Activated CD4-positive, CD25-positive, alpha-beta regulatory T cell (primary cell): ENCODE data around the gene LRRC47.
"Not testable (repeated sequence)": the region's sequence is repeated elsewhere in the genome, so short reads cannot be mapped to it uniquely, and the experiment has no call there.

ENCODE experiments used
- DNase-seq, 4 experiments: peaks; one replicate each; lab custom pipeline; 2025; lab: John Stamatoyannopoulos, UW

Gene LRRC47

DNA sequence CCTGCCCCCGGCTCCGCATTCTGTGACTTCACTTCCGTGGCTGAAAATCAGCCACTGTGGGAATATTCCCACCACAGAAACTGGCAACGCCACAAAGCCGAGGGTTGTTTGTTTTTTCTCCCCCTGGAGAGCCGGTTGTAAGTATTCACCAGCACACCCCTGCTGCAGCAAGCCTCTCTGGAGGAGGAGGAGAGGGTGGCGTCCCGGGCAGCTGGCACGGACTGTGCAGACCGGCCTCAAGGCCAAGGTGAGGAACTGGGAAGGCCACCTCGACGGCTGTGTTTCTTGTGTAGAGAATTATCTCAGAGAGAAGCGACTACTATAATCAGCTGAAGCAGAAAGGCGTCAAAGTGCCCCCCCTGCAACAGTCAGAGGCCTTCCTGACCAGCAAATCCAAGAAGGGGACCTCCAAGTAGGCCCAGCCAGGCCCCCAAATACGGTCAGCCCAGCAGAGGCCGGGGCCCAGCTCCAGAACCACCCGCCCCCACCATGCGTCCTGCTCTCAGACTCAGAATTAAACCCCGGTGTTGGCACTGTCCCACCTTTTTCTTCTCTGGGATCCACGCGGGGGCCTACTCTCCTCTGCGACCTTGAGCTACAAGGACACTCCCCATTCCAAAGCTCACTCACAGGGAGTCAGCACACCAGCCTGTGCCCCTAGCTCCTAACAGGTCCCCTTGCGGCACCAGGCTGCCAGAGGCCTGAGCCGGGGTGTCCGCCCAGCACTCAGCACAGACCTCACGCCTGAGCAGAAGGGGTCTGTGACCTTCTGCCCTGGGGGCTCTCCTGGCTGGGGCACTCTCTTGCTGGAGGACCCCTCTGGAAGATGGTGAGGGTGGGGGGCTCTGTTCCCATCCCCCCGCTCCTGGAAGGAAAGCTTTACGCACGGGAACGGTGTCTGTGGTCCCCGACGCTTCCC lies 24.9 kb downstream of the LRRC47 start:
- no peak for DNase-seq

DNA sequence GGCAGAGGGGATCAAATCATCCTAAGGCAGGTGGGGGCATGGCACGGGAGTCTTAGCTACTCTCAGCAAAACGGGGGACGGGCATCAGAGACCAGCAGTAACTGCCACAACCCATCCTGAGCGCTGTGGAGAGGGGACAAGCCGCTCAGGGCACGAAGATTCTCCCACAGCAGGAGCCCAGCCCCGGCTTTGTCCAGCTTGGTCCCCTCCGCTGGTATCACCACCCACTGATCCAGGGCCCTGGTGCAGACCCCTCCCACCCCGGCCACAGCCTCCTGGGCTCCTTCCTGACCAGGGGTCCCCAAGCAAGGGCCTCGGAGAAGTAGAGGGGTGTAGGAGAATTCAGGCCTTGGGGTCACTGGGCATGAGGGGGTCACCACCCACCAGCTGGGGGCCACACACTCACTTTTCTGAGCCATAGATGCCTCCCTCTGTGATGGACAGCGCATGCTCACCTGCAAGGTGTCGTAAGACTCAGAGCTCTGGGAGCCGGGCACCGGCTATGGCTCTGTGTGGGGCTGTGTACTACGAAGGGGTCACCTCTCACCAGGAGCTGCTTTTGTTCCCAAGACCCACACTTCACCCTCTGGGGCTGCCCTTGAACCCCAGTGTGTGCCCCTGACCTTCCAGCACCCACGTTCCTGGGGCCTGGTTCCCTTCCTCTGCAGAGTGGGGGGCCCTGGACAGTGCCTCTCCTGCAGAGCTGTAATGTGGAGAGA lies 26.1 kb downstream of the LRRC47 start:
- no peak for DNase-seq

DNA sequence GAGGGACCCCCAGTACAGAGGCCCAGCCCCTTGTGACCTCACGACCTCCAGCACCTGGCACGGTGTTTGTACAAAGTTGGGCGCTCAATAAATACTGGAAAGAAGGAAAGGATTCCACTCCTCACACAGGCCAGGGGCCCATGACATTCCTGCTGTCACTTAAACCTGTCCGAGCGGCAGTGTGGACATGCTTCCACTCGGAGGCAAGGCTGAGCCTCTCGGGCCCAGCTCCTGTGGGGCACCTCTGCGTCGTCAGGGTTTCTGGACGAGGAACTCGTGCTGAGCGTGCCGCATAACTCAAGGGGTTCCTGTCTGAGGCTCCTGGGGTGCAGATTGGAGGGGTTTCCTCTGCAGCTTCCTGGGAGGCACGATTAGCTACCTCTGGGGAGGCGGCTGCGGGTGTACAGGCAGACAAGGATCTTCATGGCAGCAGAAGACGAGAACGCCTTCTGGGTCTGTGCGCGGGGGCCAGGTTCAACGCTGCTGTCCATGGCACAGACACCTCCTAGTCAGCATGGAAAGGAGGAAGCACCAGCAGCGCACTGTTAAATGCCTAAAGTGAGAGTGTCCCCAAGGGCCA lies 27.4 kb downstream of the LRRC47 start:
- DNase-seq, result no peak

DNA sequence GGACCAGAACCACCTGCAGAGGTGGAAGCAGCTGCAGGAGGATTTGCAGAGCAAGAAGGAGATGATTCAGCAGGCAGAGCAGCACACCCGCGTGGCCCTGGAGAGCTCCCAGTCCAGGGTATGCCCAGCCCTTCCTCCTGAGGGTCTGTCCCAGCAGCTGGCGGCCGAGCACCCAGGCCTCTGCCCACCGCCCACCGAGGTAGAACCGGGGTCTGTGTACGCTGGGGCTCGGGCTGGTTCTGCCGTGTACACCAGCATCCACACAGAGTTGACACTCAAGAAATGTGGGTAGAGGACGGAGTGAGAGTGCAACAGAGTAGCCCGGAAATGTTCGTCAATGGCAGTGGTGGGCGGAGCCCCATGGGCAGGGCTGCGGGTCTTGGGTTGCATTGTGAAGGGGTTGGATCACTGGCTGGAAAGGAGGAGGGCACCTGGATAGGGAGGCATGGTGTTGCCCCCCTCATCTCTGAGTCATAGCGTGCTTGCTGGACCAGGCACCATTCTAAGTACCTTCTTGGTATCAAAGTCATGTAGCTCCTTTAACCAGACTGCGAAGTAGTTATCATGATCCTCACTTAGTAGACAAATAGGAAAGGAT lies 28.9 kb downstream of the LRRC47 start:
- no peak for DNase-seq

DNA sequence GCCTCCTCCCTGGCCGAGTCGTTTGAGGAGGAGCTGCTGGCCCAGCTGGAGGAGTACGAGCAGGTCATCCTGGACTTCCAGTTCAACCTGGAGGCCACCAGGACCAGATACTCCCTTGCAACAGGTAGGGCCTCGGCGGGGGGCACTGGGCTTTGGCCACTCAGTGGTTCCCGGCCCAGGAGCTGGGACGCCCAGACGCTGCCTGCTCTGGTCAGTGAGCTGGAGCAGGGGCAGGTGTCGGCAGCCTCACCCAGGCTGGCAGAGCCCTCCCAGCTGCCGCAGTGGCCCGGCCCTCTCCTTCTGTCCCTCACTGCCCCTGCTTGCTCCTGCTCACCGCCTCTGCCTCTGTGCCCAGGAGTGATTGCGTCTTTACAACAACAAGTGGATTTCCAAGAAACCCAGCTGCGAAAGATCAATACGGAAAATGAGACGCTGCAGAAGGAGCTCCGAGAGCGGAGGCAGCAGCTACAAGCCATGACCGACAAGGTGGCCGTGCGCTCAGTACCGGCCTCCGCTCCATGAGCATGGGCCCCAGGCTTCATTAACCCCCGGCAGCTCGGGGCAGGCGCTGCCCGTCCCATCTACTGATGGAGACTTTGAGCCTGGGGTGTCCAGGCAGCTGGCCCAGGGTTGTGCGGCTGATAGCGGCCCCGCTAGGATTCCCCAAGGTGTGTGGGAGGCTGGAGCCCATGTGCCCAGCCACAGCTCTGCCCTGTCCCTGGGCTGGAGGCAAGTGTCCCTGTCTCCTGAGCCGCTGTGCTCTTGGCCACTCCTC lies 32.8 kb downstream of the LRRC47 start:
- no peak for DNase-seq

DNA sequence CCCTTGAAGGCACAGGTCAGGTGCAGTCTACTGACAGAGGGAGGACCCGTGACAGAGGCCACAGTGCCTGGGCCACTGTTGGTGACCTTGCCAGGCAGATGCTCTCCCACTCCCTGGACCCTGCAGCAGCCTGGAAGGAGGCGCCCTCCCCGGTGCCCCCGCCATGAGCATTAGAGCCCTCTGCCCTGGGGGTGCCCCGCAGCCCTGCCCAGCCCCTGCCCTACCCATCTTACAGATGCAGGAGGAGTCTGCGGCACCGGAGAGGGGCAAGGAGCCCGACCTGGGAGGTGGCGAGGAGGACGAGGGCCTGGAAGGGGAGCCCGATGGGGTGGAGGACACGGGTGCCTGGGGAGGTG lies 33.4 kb downstream of the LRRC47 start:
- DNase-seq, result no peak

DNA sequence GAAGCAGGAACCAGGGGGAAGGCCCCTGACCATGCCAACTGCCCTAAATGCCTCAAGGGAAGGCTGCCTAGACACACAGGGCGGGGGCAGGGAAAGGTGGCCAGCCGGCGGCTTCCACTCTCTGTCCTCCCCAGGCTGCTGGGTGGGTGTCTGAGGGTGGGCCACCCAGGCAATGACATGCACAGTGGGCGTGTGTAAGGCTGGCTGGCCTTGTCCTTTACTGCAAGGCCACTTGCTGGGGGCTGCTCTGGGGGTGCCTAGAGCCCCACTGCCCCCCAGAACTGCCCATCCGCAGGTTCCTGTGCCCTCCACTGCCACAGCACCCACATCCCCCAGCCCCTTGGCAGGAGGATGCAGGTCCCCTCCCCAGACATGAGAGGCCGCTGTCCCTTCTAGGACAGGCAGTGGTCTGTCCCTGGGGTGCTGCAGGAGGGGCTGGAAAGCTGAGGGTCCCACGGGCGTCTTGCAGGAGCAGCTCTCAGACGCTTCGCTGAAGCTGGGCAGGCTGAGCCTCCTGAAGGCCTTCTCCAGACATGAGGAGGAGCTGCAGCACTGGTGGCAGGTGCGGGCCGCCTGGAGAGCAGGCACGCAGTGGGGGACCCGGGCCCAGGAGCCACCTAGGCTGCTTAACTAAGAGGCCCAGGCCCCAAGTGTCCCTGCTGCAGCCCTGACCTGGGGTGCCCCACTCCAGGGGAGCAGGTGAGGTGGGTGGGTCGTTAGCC lies 34.0 kb downstream of the LRRC47 start:
- DNase-seq, result no peak

DNA sequence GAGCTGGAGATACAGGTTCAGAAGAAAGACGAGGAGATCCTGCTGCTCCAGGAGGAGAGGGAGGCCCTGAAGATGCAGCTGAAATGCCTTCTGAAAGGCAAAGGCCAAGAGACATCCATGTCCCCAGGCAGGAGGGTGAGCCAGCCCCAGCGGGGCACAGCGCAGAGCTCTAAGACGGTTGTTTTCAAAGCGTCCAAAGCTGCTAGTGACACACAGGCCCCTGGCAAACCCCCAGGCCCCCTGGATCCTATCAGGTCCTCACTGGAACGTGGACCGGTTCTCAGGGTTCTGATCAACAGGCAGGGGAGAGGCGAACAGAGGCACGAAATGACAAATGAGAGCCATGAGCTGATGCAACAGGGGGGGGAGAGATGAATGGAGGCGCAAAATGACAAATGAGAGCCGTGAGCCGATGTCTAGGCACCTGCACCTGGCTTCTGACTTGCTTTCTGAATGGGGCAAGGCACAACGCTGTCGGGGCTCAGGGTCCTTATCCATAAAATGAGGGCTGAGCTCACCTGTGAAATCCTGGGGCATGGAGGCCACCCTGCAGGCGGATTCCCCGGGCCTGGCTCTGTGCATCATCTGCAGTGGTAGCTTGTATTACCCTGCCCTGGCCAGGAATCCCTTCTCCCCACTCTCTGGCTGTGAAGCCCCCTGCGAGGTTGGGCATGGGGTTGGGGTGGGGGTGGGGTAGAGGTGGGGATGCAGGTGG lies 34.8 kb downstream of the LRRC47 start:
- DNase-seq, result no peak

DNA sequence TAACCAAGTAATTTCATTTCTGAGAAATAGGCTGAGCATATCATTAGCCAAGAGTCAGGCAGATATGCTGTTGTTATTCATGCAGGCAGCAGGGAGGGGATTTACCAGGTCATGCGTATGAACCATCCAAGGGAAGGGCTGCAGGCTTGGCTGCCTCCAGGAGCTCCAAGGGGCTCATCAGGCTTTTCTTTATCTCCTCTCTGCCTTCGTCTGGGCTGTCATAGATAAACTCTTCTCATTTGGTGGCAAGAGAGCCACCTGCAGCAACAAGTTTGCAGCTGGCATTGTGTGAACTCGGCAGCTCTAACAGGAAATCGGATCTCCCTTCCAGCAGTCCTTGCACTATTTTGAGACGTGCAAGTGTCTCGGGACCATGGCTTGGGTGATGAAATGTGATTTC lies 36.5 kb downstream of the LRRC47 start:
- no peak for DNase-seq

DNA sequence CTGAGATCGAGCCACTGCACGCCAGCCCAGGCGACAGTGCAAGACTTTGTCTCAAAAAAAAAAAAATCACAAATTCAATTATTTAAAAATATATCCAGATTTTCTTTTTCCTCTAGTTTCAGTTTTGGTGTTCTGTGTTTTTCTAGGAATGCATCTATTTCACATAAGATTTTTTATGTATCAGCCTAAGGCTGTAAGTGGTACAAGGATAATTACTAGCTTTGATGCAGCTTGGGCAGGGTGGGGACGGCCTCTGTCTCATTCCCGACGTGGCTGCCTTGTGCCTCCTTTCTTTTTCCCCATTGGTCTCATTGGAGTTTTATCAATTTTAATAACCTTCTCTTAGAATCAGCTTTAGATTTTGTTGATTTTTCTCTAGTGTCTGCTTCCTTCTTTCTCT lies 37.1 kb downstream of the LRRC47 start:
- DNase-seq, result no peak

DNA sequence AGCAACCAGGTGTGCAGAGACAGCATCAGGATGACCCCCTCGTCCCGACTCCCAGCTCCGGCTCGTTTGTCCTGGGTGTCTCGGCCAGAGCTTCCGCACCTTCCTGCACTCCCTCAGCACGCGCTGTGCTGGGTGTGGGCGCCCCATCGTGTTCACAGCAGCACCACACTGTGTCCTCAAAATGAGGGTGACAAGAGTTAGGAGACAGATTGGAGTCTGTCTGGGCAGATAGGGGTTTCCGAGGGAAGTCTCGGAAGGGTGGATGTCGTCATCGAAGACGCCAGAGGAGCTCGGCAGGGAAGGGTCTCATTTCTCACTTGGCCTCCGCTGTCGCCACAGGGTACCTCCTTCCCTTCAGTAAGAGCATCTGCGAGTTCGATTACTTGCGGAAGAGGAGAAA lies 39.9 kb downstream of the LRRC47 start:
- DNase-seq, result no peak

DNA sequence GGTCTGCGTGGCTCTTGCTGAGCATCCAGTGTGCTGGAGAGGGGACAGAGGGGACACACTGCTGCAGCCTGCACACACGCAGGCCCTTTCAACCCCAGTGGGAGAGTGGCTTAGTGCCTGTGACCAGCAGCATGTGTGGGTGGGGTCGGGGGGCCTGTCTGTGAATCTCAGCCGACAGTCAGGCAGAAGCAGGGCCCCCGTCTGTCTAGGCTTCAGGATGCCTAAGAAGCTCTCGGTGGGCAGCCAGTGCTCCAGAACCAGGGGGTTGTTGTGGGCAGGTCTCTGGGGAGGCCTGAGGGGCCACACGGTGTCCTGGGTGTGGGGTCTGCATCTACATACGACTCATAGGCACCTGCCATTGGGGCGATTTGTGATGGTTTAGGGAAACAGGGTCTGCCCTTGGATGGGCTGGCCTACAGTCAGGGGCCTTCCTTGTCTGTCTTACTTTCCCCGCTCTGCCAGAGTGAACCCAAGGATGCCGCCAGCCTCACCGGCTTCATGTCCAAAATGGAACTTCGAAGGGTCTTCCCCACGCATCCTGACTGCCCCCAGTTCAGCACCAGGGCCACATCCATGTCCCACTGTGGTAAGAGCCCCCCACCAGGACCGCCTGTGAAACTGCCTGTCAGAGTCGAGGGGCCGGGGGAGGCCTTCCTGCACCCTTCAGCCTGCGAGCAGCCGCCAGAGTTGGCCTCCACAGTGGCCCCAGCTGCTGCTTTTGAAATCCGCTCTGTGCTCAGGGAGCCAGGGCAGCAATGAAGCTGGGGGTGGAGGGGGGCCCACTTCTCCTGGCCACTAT lies 42.4 kb downstream of the LRRC47 start:
- no peak for DNase-seq

DNA sequence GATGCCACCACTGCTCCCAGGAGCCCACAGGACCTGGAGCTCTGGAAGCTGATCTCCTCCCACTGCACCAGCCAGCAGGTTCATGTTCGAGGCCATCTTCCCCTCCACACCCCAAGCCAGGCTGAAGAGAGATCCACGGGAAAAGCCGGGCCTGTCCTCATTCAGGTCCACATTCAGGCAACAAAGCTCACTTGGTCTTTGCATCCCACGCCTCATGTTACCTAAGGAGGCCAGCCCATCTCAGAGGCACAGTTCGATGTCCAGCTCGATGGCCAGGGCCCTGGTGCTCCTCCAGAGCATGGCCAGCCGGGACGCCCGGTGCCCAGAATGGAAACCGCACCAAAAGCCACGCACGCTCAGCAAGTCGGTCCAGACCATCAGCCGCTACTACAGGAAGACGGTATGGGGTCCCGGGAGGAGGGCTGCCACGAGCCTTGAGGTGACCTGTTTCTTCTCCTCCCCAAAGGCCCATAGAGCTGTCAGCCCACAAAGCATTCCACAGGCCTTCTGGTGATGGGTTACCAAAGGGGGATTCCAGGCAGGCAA lies 43.8 kb downstream of the LRRC47 start, which contains the start of gene CCDC27:
CCDC27 (plus strand) TSS at position 51 of the 546 bp plus-strand sequence; CDS start at position 83, 32 bp downstream.
- no peak for DNase-seq

DNA sequence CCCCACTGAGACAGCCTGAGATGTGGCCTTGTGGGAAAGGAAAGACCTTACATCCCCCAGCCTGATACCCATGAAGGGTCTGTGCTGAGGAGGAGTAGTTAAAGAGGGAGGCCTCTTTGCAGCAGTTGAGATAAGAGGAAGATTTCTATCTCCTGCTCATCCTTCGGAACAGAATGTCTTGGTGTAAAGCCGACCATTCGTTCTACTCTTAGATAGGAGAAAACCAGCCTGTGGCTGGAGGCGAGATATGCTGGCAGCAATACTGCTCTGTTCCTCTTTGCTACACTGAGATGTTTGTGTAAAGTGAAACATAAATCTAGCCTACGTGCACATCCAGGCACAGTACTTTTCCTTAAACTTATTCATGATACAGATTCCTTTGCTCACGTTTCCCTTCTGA lies 45.6 kb downstream of the LRRC47 start:
- DNase-seq, result no peak

DNA sequence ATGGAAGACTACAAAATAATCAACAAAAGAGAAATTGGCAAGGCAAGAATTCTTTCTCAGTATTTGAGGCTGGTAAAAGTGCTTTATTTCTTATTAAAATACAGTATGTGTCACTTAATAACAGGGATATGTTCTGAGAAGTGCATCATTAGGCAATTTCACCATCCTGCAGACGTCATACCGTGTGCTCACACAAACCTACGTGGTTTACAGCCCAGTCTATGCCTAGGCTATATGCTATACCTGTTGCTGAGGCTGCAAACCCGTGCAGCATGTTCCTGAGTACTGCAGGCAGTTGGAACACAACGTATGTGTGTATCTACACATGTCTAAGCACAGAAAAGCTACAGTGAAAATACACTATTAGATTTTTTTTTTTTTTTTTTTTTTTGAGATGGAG lies 46.8 kb downstream of the LRRC47 start:
- no peak for DNase-seq

DNA sequence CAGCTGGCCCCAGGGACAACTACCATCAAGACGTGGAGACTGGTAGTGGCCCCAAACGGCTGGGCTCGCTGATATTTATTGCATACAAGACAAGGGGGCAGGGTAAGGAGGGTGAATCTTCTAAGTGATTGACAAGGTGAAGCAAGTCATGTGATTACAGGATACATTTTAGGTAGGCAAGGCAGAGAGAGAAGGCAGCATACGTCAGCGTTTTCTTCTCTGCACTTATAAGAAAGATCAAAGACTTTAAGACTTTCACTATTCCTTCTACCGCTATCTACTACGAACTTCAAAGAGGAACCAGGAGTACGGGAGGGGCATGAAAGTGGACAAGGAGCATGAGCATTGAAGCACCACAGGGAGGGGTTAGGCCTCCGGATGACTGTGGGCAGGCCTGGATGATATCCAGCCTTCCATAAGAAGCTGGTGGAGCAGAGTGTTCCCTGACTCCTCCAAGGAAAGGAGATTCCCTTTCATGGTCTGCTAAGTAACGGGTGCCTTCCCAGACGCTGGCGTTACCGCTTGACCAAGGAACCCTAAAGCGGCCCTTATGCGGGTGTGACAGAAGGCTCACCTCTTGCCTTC lies 47.9 kb downstream of the LRRC47 start:
- not testable (repeated sequence) for DNase-seq

DNA sequence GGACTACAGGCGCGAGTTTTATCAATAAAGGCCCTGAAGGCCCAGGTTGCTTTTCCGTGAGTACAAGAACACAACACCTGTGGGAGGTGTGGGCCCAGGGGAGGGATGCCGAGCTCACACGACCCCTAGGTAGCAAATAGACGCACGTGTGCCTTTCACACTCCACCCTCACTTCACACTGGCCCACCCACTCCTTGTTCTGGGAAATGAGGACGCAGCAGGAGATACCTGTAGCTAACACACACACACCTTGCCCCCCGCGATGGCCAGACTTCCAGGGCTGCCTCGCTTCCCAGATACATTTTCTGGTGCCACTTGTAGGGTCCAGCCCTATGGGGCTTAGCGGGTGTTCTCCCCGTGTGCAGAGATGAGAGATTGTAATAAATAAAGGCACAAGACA lies 48.4 kb downstream of the LRRC47 start:
- no peak for DNase-seq

DNA sequence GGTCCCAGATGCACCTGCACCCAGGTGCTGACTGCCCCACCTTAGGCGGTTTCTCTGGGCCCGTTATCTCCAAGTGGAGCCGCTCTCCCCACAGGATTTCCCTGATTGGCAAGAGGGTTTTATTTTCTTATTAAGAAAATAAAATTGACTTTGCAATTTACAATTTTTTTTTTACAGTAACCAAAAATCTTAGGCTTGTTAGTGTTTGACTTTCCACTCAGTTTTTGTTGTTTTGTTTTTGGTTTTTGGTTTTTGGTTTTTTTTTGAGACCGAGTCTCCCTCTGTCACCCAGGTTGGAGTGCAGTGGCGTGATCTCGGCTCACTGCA lies 48.8 kb downstream of the LRRC47 start:
- DNase-seq, result no peak
